SK-N-SH treated with all-trans-retinoic acid at 6 μM for 48 hours (cell line): ENCODE results near the gene CRTC3.

Source experiments
- BACH2 ChIP-seq: fragments of 250-450 bp; sonication (Bioruptor Pico); IDR thresholded peaks from 2 replicates; pipeline ENCODE4 v1.9.0; 2021; ENCODE audit warnings: mild to moderate bottlenecking, borderline replicate concordance
- CREB5 ChIP-seq: fragments of 250-450 bp; sonication (Bioruptor Pico); IDR thresholded peaks from 2 replicates; pipeline ENCODE4 v1.5.1; 2020; ENCODE audit warnings: low read depth, mild to moderate bottlenecking, moderate library complexity
- CSDC2 ChIP-seq: fragments of 250-450 bp; sonication (Bioruptor Pico); IDR thresholded peaks from 2 replicates; pipeline ENCODE4 v1.5.0; 2020; ENCODE audit warnings: mild to moderate bottlenecking, moderate library complexity
- GLIS3 ChIP-seq: fragments of 250-450 bp; sonication (Bioruptor Pico); IDR thresholded peaks from 2 replicates; pipeline ENCODE4 v1.5.0; 2020; ENCODE audit warnings: mild to moderate bottlenecking, moderate library complexity
- SNAI2 ChIP-seq: fragments of 250-450 bp; sonication (Bioruptor Pico); IDR thresholded peaks from 2 replicates; pipeline ENCODE4 v1.5.0; 2020; ENCODE audit warnings: mild to moderate bottlenecking, moderate library complexity
- TSHZ2 ChIP-seq: fragments of 250-450 bp; sonication (Bioruptor Pico); IDR thresholded peaks from 2 replicates; pipeline ENCODE4 v1.5.0; 2020; ENCODE audit warnings: mild to moderate bottlenecking, moderate library complexity

- no peak for TF ChIP-seq BACH2
- TF ChIP-seq CREB5, result no peak
- TF ChIP-seq CSDC2, result no peak
- TF ChIP-seq SNAI2, result no peak
- no peak for TF ChIP-seq GLIS3 (CRISPR knock-in tag)
- TF ChIP-seq TSHZ2 (CRISPR knock-in tag), result no peak
Observed at GRCh38 chr15:90598679-90599078, 69.0 kb downstream of the CRTC3 start.
